ENCODE measurements around the gene USP44.

GRCh38 chr12:95474660-95474958, 76.7 kb downstream of the USP44 start:
- TF ChIP-seq CTCF (IDR thresholded peaks at IDR 0.05; ENCODE audit: control extremely low read depth in 1 of 3, insufficient read depth in 1 of 3, low read depth in 1 of 3, low read length in 3 of 3), result no peak
- TF ChIP-seq ZNF274 (IDR thresholded peaks at IDR 0.05; ENCODE audit: borderline replicate concordance, extremely low read depth, low read length), result no peak
- no peak for TF ChIP-seq JUN (IDR thresholded peaks at IDR 0.05; ENCODE audit: low read depth, low read length)
- TF ChIP-seq FOSL1 (IDR thresholded peaks at IDR 0.05; ENCODE audit: insufficient read depth, low read depth, low read length), result no peak
- TF ChIP-seq EZH2 (IDR thresholded peaks at IDR 0.05; ENCODE audit: low read depth, low read length, severe bottlenecking), result no peak
- no peak for TF ChIP-seq YY1 (IDR thresholded peaks at IDR 0.05; ENCODE audit: low read depth, low read length)
